NOMO-1 treated with DMSO at 0.1 percent for 48 hours (cell line): ENCODE measurements around the gene SNAPC2.
"Not testable (repeated sequence)": the region's sequence is repeated elsewhere in the genome, so short reads cannot be mapped to it uniquely, and the experiment has no call there.

ENCODE experiments used
- DNase-seq: peaks from one replicate; lab custom pipeline; 2025; ENCODE audit not compliant: unreplicated experiment; lab: John Stamatoyannopoulos, UW

The SNAPC2 gene

DNA sequence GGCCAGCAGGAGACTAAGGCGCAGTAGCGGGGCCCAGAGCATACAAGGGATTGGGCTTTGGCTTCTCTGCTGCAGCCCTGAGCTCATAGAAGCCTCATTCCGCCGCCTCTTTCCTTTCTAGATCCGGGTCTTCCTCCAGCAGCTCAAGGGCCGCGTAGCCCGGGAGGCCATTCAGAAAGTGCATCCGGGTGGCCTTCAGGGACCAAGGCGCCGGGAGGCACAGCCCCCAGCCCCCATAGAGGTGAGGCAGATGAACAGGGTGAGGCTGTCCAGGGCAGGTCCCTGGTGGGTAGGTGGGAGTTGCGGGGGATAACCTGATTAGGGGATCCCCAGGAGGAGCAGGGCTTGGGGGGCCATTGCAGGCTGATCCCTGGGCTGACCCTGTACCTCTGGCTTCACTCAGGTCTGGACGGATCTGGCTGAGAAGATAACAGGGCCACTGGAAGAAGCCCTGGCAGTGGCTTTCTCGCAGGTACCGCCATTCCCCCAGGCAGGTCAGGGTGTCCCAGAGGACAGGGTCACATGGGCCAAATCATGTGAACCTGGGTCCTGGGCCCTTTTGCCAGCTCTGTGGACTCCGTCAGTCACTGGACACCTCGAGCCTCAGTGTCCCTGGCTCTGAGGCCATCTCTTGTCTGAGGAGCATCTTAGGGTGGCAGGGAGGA is 1.3 kb downstream of the SNAPC2 start:
- DNase-seq = no peak

DNA sequence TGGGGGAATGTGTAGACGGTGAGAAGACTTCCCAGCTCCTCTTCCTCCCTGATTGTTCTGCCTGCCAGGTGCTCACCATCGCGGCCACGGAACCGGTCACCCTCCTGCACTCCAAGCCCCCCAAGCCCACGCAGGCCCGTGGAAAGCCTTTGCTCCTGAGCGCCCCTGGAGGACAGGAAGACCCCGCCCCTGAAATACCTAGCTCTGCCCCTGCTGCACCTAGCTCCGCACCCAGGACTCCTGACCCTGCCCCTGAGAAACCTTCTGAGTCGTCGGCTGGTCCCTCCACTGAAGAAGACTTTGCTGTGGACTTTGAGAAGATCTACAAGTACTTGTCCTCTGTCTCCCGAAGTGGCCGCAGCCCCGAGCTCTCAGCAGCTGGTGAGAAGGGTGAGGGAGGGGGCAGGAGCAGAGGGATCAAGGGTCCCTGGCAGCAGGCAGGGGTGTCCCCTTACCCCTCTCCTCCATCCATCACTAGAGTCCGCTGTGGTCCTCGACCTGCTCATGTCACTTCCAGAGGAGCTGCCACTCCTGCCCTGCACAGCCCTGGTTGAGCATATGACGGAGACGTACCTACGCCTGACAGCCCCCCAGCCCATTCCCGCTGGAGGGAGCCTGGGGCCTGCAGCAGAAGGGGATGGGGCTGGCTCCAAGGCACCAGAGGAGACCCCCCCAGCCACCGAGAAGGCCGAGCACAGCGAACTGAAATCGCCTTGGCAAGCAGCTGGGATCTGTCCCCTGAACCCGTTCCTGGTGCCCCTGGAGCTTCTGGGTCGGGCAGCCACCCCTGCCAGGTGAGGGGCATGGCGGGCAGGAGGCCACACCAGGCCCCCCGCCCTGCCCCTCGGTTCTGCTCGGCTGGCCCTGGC is 2.1 kb downstream of the SNAPC2 start:
- no peak for DNase-seq

DNA sequence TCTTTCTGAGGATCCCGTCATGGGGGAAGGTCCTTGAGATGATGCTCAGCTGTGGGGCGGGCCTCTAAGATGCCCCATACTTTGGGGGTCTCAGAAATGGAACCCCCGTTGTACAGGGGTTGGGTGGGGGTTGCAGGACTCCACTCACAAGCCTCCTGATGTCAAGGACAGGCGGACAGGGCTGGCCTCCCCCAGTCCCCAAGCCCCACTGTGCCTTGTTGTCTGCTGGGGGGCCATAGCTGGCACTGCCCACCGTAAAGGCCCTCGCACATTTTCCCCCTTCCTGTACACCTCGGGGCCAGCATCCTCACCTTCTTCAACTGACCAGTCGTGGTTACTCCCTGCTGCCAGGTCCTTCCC is 2.7 kb downstream of the SNAPC2 start:
- no peak for DNase-seq

DNA sequence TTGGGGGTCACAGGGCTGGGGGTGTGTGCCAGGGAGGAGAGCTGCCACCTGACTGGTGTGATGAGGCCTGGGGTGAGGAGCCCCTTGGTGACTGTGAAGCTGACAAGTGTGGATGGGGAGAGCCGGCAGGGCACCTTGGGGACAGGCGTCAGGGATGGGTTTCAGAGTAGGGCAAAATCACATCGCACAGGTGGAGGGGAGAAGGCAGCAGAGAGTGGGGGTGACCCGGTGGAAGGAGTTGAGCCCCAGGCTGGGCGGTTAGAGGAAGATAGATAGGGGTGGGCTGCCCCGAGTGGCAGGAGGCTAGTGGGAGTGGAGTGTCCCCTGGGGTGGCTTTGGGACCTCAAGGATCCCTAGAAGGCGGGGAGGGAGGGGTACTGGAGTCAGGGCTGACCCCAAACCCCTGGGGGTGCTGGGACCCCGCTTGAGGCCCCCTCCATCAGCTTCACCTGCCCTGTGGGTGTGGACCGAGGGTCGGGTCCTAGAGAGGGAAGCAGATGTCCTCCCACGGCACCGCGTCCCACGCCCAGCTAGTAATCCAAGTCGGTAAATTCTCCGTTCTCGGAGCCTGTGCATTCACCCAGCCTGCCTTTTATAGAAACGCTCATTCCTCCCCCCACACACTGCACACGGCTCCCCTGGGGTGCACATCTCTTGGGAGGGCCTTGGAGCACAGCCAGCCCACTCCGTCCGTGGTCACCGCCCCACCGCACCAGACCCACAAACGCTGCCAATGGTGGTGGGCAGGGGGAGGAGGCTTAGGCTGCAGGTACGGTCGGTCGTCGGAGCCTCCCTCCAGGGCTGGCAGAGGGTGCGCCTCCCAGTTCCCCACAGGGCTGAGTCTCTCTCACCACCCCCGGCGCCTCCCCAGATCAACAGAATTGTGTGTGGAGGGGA is 3.4 kb downstream of the SNAPC2 start:
- no peak for DNase-seq

DNA sequence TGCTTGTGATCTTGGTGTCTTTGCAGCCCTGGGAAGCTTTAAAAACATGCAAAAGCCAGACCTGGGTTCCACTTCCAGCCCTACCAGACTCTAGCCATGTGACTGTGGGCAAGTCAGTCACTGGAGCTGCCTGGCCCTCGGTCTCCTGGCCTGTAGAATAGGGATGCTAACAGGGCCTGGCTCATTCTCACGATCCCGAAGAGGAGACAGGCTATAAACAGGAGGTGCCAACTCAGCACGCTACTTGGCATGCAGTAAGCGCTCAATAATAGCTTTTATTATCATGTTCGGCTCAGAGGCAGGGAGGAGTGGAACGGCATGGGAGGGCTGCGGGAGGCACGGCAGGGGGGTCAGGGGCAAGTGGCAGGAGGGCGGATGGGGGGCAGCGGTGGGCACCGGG is 4.1 kb downstream of the SNAPC2 start:
- DNase-seq = no peak

DNA sequence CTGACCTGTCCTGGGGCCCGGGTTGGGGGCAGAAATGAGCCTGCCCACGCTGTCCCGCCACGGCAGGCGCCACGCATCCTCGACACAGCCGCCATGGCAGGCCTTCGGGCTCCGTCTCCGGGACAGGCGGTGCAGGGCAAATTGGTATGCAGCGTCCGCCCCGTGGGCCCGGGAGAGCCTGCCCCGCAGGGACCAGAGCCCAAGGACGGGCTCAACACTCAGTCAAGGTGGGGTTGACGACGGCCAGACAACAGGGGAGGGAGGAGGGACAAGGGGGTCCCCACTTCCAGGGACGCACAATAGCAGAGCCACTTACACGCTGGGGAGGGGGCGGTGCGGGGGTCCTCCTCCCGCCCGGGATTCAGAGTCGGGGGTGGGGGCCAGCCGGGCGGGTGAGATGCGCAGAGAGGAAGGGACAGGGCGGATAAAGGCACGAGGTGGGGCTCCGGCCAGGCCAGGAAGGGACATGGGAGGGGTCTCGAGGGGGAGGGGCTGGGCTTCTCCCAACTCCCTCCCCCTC is 4.6 kb downstream of the SNAPC2 start:
- no peak for DNase-seq

DNA sequence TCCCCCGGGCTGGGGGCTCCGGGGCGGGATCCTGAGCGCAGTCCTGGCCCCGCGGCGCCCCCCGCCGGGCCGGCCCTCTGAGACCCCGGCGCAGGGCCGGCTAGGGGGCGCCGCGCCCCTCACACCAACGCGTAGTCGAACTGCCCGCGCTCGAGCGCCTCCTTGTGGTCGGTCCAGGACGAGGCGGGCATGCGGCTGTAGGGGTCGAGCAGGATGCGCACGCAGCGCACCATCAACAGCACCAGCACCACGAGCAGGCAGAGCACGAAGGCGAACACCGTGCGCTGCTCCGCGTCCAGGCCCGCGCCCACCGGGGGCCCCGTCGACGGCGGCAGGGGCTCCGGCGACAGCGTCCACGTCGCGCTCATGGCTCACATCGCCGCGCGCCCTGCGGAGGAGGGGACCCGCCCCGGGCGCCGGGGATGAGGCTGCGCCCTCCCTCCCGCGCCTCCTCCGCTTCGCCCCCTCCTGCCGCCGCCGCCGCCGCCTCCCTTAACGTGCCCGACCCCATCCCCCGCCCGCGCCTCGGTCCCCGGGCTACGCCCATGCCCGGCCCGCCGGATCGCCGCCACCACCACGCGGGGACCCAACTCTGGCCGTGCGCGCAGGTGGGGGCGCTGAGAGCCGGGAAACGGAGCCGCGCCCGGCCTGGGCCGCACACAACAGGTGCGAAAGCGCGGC is 5.2 kb downstream of the SNAPC2 start:
- DNase-seq = peak; percentile 64

DNA sequence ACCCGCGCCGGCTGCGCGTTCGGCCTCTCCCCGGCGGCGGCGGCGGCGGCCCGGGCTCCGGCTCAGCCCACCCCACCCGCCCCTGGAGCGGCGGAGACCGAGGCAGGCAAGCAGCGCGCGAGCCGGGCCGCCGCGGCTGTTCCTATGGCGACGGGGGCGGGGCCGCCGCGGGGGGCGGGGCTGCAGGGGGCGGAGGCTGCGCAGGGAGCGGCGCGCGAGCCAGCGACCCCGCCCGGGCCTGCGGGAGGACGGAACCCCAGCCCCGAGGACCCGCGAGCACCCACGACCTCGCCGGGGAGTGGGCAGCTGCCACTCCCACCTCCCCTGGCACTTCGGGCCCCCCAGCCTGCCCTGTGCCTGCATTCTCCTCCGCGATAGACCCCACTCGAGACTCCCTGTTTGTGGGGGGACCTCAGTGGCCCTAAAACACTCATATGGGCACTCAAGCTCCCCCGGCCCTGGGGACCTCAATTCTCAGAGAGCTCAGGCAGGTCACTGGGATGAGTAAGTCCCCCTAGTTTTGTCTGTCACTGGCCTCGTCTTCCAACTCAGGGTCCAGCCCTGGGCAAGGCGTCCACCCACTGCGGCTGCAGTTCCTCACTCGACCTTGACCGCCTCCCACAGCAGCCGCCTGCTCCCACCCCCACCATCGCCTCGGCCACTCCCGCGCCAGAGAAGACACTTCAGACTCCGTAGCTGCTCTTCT is 6.0 kb downstream of the SNAPC2 start, which contains the start of gene CTXN1:
CTXN1 (minus strand) TSS at position 115 of the 706 bp plus-strand sequence. CDS start 597 bp downstream, outside the sequence.
- no peak for DNase-seq

DNA sequence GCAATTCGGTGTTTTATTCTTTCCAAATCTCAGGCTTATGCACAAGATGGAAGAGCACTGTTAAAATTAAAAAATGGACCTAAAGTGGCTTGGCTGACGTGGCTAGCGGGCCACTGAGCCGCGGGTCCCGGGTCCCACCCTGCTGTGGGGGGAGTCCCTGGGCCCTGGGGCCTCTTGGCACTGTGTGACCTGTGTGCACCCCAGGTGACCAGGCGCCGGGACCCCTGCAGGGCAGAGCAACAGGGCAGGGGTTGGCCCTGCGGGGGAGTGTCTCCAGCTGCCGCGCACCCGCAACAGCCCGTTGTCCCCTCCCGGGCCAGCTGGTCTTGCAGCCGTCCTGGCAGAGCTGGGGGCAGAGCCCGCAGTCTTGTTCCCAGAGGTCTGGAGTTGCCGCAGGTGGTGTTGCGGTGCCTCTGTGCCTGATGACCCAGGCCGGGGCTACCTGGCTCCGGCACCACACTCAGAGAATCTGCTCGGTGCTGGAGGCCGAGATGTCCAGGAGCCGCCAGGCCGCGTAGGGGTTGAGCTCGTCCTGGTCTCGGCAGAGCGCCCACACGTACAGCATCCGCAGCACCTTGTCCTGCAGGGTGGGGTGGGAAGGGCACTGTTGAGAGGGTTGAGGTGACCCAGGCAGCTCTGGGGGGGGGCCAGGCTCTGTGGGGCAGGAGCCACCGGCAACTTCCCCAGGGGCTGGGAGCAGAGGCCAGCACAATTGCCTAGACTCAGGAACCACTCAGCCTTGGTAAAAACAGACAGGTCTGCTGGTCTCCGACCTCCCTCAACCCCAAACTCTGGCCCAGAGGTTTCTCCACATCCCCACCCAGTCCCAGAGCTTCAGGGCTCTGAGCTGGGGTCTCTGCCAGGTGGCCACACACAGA is 6.8 kb downstream of the SNAPC2 start:
- no peak for DNase-seq

DNA sequence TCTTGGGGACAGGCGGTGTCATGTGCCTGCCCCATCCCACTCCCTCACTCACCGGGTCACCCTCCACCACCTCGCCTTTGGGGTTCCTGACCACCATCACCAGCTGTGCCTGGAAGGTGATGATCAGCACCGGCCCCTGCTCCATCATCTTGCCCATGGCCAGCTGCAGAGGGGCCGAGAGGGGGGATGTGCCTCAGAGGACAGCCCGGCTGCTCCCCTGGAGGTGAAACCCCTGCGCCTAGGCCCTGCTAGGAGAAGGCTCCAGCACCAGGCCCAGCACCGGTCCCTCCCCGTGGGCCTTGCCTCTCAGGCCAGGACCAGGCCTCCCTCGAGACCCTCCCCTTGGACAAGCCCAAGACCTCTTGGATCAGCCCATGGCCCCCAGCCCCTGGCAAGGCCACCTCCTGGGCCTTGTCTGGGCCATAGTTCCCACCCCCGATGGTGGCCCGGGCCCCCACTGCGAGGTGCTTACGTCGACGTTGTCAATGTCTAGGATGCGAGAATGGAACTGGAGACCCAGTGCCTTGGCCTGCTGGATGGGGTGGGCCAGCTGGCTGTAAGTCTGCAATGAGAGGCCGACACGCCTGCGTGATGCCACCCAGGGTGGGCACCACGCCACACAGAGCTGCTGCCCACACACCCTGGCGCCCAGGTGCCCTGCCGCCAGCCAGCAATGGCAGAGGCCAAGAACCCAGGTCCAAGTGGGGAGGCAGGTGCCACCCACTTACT is 7.6 kb downstream of the SNAPC2 start:
- no peak for DNase-seq

DNA sequence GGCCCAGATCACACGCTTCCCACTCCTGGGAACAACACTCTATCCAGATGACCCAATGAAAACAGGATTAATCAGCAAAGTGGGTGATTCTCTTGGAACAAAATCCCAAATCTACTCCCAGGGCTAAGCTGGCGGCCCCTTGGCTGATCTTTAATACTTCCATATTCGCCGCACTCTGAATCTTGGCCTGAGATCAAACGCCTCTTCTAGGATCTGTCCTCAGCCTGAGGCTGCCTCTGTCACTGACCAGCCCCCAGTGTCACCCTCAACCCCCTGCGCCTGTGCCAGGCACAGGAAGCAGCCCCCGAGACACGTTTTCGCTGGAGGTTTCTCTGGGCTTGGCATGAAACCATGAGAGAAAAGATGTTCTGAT is 8.2 kb downstream of the SNAPC2 start:
- DNase-seq = no peak

DNA sequence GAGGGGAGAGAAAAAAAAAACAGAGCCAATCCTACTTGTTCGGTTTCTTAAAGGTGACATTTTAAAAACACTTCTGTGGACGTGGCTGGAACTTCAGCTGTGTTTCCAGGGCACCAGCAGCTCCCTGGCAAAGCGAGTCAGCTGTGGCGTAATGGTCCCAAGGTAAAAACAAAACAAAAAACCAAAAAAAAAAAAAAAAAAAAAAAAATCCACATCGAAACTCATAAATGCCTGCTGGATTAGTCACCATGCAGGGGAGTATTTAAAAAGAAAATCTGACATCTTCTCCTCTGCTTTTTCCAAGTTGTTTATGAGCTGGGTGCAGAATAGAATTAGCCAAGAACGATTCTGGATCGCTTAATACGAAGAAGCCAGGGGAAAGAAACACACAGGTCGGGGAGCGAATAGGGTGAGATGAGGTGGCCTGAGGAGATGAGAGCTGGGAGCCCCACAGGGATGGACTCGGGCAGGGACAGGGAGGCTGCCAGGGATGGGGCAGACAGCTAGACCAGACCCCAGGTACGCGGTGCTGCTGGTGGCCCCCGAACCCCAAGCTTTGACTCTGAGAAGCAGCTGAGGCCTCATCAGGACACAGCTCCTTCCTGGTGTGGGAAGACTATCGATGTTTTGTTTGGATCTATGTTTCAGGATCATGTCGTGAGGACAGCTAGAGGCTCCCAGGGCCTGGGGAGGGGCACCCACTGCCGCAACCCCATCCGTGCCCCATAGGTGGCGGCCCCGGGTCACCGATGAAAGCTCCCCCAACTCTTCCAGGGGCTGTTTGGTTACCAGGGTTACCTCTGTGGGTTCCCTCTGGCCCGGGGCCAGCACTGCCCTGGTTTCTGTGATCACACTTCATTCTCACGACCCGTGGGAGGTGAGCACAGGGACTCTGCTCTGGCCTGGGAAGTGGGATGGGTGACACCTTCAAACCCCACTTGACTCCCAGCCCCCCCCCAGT is 8.9 kb downstream of the SNAPC2 start:
- DNase-seq = peak; percentile 34

DNA sequence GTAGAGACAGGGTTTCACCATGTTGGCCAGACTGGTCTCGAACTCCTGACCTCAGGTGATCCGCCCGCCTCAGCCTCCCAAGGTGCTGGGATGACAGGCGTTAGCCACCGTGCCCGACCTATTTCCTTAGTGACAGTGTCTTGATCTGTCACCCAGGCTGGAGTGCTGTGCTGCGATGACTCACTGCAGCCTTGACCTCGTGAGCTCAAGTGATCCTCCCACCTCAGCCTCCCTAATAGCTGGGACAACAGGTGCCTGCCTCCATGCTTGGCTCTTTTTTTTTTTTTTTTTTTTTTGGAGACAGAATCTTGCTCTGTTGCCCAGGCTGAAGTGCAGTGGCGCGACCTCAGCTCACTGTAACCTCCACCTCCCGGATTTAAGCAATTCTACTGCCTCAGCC is 9.9 kb downstream of the SNAPC2 start:
- not testable (repeated sequence) for DNase-seq

DNA sequence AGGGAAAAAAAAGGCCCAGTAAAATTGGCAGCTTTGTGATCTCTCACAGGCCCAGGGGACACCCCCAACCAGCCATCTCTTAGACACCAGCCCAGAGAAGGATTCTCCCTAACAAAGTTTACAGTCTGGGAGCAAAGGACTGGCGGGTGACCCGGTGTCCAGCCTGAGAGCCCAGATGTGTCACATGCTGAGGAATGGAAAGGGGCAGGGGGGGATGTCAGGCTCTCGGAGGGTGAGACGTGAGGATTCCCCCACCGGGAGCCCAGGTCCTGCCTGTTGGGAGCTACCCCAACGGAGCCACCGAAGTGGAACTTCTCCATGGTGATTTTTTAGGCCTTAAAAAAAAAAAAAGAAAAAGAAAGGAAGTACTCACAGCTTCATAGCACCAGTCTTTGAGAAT is 10.6 kb downstream of the SNAPC2 start:
- no peak for DNase-seq

DNA sequence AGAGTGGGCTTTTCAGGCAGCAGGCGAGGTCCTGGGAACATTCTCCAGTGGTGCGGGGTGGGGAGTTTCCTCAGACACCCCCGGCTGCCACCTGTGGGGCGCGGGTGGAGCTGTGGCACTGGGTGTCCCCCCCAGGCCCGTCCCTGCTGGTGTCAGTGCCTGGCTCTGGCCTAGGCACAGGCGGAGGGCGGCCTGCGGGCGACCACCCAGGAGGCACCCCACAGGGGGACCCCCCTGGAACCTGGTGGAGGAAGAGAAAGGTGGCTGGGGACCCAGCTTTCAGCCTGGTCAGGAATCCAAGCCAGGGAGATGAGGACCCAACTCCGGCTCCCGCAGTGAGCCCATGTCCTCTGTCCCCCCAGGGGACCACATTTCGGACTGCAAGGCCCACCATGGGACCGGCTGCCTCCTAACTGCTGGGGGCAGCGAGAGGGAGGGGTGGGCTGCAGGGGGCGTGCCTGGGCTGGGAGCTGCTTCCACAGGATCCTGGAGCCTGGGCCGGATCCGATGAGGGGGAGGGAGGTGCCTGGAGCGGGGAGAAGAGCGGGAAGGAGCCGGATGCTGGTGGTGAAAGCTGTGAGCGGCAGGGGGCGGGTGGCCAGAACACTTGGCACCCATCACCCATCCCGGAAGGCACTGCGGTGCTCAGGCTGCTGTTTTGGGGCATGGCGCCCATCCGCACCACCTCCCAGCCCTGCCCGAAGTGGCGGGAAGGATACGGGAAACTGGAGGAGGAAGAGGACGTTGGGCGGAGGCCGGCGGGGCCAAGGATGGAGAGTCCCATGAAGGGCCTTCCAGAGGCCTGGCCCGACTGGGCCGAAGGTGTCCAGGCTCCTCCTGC is 11.3 kb downstream of the SNAPC2 start:
- no peak for DNase-seq

DNA sequence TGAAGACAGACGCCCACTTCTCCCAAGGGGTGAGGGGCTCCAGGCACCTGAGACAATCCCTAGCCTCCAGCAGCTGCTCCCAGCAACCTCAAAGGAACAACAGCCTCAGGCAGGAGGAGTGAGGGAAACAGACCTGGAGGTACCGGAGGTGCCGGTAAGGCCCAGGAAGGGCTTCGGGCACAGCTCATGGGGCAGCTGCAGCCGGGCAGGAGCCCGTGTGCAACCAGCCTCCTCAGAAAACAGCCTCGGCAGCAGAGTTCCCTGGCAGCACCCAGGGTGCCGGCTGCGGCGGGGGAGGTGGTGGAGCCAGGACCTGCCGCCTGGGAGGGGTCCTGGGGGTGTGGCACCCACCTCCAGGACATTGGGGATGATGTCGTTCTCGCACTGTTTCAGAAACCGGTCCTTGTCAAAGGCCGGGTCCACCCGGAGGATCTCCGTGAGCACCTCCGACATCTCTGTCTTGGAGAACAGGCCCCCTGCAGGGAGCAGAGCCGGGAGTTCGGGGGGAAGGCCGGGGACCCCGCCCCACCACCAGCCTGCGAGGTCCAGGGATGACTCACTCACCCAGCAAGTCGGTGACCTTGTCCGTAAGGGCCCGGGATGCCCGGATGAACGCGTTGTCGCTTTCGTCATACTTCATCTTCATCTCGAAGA is 12.3 kb downstream of the SNAPC2 start:
- no peak for DNase-seq
